Spinal cord (tissue), 10 donors: ENCODE results near the gene FSCB. TPM values are rescaled to one million over a fixed set of nuclear protein-coding genes. Genes with fewer than 3 reads are reported as not detected.

ENCODE experiments used
- DNase-seq, 6 donors: peaks; one replicate each; pipeline versions ENCODE4 v3.0.0 to v3.0.0-alpha.2; 2013 to 2015; ENCODE audit warnings: low spot score in 6 of 6, low read depth in 4 of 6
- H3K27ac ChIP-seq: one replicate; pipeline ENCODE4 v1.5.1; 2013; ENCODE audit warnings: low read depth, low read length, control low read depth
- H3K27me3 ChIP-seq: one replicate; pipeline ENCODE4 v1.6.1; 2013; ENCODE audit warnings: low read length; ENCODE audit not compliant: control insufficient read depth, insufficient read depth
- H3K36me3 ChIP-seq: one replicate; pipeline ENCODE4 v1.6.1; 2013; ENCODE audit warnings: low read length; ENCODE audit not compliant: control insufficient read depth, insufficient read depth
- H3K4me1 ChIP-seq: one replicate; pipeline ENCODE4 v1.6.1; 2013; ENCODE audit warnings: low read length; ENCODE audit not compliant: control insufficient read depth, insufficient read depth
- H3K4me3 ChIP-seq: one replicate; pipeline ENCODE4 v1.5.1; 2013; ENCODE audit warnings: low read depth, low read length, control low read depth
- H3K9me3 ChIP-seq: one replicate; pipeline ENCODE4 v1.6.1; 2013; ENCODE audit warnings: low read length; ENCODE audit not compliant: control insufficient read depth, insufficient read depth
- WGBS: methylation state at CpG from one replicate; pipeline ENCODE4 v1.1.5; 2013; ENCODE audit warnings: missing lambda C conversion rate; ENCODE audit not compliant: insufficient coverage; 5-methylcytosine and 5-hydroxymethylcytosine counted together
- polyA plus RNA-seq, 2 donors: library from polyadenylated mRNA; unstranded; fragments of 120-200 nt; gene quantifications; one replicate each; pipeline ENCODE4 v1.2.1, GENCODE V29; 2013; ENCODE audit not compliant: insufficient read length in 2 of 2
- total RNA-seq, 2 donors: library from RNA; depleted of rRNA in 1 of 2; stranded (reverse); fragments of 120-200 nt in 1 of 2; fragments of >200 nt in 1 of 2; gene quantifications; one replicate each; pipeline versions ENCODE4 v1.2.3 to v1.2.4, GENCODE V29; 2013 to 2014
- donor health status: healthy.

Gene FSCB
- total and polyA plus RNA-seq, 4 donors = 0.06 to 0.11 (median 0.10) TPM; not detected in 1

- H3K36me3 ChIP-seq = no peaks in the 10 kb centered on the region
- no peaks in the 10 kb centered on the region for H3K27me3 ChIP-seq
- no peaks in the 10 kb centered on the region for H3K4me1 ChIP-seq
- H3K4me3 ChIP-seq = no peak overlapping the region
- no peak for DNase-seq
- H3K9me3 ChIP-seq = no peaks in the 10 kb centered on the region
- no peak overlapping the region for H3K27ac ChIP-seq
Measured at GRCh38 chr14:44494137-44494536, 12.9 kb downstream of the FSCB start.

GRCh38 chr14:44490966-44491365 is 16.1 kb downstream of the FSCB start:
- H3K27me3 ChIP-seq = no peaks in the 10 kb centered on the region
- H3K4me1 ChIP-seq = no peaks in the 10 kb centered on the region
- no peak overlapping the region for H3K4me3 ChIP-seq
- 58% methylated on average over 1 of the region's 2 CpGs for WGBS
- peak in 1 of 6 donors; percentile 15 for DNase-seq
- no peaks in the 10 kb centered on the region for H3K36me3 ChIP-seq
- H3K27ac ChIP-seq = no peak overlapping the region
- H3K9me3 ChIP-seq = no peaks in the 10 kb centered on the region

GRCh38 chr14:44477953-44478352 is 29.1 kb downstream of the FSCB start:
- Histone ChIP-seq H3K27me3 (no peaks in the 10 kb centered on the region), H3K36me3 (no peaks in the 10 kb centered on the region), H3K27ac (no peak overlapping the region), H3K9me3 (no peaks in the 10 kb centered on the region), H3K4me3 (no peak overlapping the region), H3K4me1 (no peaks in the 10 kb centered on the region)
- no peak for DNase-seq
- no CpG with 5 or more reads among the region's 1 CpG for WGBS

- no peaks in the 10 kb centered on the region for H3K36me3 ChIP-seq
- no peak overlapping the region for H3K27ac ChIP-seq
- no peaks in the 10 kb centered on the region for H3K9me3 ChIP-seq
- H3K27me3 ChIP-seq = no peaks in the 10 kb centered on the region
- no peaks in the 10 kb centered on the region for H3K4me1 ChIP-seq
- no peak overlapping the region for H3K4me3 ChIP-seq
- no peak for DNase-seq
Measured at GRCh38 chr14:44468771-44469170, 38.3 kb downstream of the FSCB start.

DNA sequence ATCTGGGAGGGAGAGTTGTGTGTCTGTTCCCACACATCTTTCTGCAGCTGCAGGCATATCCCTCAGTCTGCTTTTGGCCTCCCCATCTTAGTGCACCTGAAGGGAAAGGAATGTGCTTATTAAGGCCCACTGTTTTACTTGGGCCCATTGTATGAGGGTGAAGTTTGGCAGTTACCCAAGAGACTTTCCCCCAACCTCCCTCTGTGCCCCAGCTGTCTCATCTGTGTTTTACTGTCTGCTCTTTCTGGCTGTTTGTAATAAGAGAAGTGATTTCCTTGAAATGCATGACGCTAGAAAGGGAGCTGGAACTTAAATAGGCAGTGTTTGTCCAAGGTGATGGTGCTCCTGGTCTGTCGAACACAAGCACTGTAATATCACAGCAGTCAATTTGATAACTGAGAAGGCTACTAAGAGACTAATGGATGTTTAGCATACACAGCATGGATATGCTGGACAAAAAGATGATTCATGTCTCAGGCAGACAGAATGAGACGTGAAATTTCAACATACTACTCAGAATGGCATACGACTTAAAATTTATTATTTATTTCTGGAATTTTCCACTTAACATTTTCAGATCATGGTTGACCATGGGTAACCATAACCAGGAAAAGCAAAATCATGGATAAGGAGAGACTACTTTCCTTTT is 43.6 kb downstream of the FSCB start:
- Histone ChIP-seq H3K4me3 (no peak overlapping the region), H3K27me3 (no peaks in the 10 kb centered on the region), H3K4me1 (no peaks in the 10 kb centered on the region), H3K36me3 (no peaks in the 10 kb centered on the region), H3K27ac (no peak overlapping the region), H3K9me3 (no peaks in the 10 kb centered on the region)
- peak in 1 of 6 donors; percentile 29 for DNase-seq
- 14% methylated on average over 1 of the region's 4 CpGs for WGBS

GRCh38 chr14:44462381-44462780 is 44.7 kb downstream of the FSCB start:
- H3K36me3 ChIP-seq = no peaks in the 10 kb centered on the region
- no peaks in the 10 kb centered on the region for H3K9me3 ChIP-seq
- H3K4me1 ChIP-seq = no peaks in the 10 kb centered on the region
- WGBS = 67% methylated on average over 1 of the region's 1 CpG
- no peak overlapping the region for H3K27ac ChIP-seq
- no peaks in the 10 kb centered on the region for H3K27me3 ChIP-seq
- H3K4me3 ChIP-seq = no peak overlapping the region
- peak in 1 of 6 donors; percentile 10 for DNase-seq

- Histone ChIP-seq H3K27ac (no peak overlapping the region), H3K9me3 (peaks cover 4% of the 10 kb centered on the region), H3K4me1 (no peaks in the 10 kb centered on the region), H3K36me3 (no peaks in the 10 kb centered on the region), H3K27me3 (no peaks in the 10 kb centered on the region), H3K4me3 (no peak overlapping the region)
- no peak for DNase-seq
- WGBS = no CpG with 5 or more reads among the region's 2 CpGs
Measured at GRCh38 chr14:44461811-44462210, 45.3 kb downstream of the FSCB start.
